ENCODE data around the gene EPB41L4B. TPM values are rescaled to one million over a fixed set of nuclear protein-coding genes. Genes with fewer than 3 reads are reported as not detected.
"Not testable (repeated sequence)": the region's sequence is repeated elsewhere in the genome, so short reads cannot be mapped to it uniquely, and the experiment has no call there.

Gene EPB41L4B
- total RNA-seq, 1 donor from 2014 or later, result 31.8 TPM

DNA sequence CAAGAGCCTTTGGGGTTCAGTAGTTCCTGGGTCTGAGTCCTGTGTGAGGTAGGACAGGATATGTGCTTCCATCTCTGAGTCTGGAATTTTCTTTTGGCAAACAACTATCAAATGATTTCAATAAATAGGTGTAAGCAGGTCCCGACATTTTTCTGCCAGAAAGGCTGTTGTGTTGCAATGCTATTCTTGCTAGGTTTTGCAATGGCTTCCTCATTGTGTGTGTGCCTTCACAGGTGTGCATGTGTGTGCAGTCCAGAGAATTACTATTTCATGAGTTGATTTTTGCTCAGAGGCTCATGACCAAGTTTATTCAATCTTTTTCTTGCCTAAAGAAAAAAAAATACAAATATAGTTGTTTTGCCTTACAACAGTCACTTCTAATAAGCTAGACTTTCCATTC lies 89.3 kb downstream of the EPB41L4B start:
- no peak for DNase-seq (ENCODE audit: low spot score)
- intact Hi-C loops (cut with DNase I), result no loop called here
- no peak for ATAC-seq

DNA sequence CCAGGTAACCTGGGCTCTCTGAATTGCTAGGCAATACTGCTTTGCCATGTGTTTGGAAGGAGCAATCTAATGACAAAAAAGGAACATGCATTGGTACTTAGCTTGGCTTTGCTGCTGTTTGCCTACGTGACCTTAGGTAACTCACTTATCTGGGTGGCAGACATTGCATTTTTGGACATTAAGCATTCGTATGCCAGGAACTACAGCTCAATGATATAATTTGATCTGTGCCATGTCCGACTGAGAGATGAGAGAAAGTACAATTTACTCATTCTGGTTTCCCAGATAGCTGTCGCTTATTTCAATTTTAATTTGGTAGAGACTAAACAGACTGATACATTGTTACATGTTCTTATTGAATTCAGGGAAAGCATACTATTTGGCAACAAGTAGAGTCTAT lies 90.6 kb downstream of the EPB41L4B start:
- ATAC-seq, result no peak
- intact Hi-C loops (cut with DNase I), result no loop called here
- no peak for DNase-seq (ENCODE audit: low spot score)

DNA sequence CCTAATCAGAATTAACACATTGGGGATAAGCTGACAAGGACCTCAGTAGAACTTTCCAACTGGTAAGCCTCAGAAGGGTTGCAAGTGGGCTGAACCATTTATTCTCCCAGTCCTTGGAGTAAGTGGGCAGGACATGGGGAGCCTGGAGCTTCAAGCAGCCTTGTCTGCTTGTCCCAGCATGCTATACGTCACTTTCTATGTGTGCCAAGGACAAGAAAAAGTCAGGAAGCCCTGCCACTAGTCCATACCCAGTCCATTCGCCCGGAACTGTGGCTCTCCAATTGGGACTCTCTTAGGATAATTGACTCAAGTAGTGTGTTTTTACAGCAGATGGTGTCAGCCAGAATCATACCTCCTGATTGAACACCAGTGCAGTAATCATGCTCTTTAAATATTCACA lies 91.2 kb downstream of the EPB41L4B start:
- ATAC-seq (no peak), DNase-seq (ENCODE audit: low spot score) (no peak)
- intact Hi-C loops (cut with DNase I), result no loop called here

DNA sequence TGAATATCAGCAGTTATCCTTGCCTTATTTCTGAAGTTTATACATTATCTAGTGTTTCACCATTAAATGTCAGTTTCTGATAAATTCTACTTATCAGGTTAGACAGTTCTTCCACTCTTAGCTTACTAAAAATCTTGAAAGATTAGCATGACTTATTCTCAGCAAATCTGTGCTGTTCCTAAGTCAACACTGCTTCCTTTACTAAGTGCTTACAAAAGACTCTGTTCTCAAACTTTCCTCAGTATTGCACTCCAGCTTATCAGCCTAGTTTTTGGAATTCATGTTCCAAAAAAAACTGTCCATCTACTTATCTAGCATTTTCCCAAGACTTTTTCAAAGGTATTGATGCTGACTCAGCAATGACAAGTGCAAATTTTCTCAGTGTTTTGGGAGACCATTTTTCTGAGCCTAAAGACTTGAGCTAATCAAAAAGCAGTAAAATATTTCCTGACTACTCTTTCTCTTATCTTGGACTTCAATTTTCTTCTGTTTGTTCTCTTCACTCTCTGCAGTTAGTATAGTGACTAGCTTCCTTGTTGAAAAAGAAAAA lies 92.7 kb downstream of the EPB41L4B start:
- ATAC-seq (no peak), DNase-seq (ENCODE audit: low spot score) (no peak)
- intact Hi-C loops (cut with DNase I), result no loop called here

DNA sequence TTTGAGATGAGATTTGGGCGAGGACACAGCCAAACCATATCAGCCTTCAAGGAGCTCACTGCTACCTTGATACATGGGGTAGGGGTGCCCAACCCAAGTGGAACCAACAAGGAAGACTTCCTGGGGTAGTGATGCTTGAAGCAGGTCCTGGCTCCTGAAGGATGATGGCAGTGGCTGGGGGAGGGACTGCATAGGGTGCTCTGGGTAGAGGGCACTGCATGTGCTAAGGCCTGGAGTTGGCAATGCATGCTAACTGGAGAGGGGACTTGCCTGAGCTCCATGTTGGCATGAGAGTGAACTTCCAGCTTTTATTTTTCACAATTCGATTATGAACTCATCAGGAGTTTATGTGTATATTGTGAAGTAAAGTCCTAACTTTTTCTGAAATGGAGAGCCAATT lies 95.2 kb downstream of the EPB41L4B start:
- DNase-seq (ENCODE audit: low spot score) (no peak), ATAC-seq (no peak)
- intact Hi-C loops (cut with DNase I), result no loop called here

DNA sequence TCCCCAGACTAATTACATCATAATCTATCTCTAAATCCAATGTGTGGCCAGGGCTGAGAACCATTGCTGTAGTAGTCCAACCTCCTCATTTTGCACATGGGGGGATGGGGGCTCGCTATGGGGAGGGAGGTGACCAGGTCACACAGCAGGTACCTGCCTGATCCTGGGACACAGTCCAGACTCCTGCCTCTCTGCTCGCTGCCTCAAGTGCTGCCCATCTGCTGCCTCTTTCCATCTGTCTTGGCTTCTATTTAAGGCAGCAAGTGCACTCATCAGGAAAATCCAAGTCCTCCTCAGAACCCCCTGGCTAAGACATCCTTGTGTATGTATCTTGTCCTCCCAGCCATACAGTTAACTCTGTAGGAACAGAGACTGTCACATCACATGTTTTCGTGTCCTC lies 96.1 kb downstream of the EPB41L4B start:
- ATAC-seq, result no peak
- DNase-seq (ENCODE audit: low spot score), result no peak
- intact Hi-C loops (cut with DNase I), result no loop called here

DNA sequence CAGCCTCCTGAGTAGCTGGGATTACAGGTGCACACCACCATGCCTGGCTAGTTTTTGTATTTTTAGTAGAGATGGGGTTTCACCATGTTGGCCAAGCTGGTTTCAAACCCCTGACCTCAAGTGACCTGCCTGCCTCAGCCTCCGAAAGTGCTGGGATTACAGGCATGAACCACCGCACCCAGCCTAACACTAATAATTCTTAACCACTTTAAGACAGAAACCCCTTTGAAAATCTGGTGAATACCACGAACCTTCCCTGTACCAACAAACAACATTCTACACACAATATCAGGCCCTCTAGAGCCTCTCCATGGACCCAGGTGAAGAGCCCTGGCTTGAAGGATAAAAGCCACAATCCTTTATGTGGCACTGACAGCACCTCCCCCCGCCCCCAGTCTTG lies 102.6 kb downstream of the EPB41L4B start:
- intact Hi-C loops (cut with DNase I); DNase-seq (ENCODE audit: low spot score); ATAC-seq: not testable (repeated sequence)

DNA sequence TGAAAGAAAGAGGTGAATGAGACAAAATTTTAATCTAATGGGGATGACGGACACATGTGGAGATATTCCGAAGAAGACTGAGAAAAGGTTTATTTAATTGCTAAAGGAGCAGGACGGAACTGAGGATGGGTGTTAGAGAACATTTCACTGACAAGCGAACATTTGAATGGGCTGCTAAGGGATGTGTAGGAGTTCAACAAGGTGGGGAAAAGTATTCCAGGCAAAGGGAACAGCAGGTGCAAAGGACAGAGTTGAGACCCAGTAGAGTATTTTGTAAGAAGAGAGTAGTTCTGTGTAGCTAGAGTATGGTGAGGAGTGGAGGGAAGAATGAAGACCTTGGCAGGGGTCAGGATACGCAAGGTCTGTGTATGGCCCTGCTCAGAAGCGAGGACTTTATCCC lies 106.4 kb downstream of the EPB41L4B start:
- no peak for DNase-seq (ENCODE audit: low spot score)
- ATAC-seq, result no peak
- intact Hi-C loops (cut with DNase I), result no loop called here

DNA sequence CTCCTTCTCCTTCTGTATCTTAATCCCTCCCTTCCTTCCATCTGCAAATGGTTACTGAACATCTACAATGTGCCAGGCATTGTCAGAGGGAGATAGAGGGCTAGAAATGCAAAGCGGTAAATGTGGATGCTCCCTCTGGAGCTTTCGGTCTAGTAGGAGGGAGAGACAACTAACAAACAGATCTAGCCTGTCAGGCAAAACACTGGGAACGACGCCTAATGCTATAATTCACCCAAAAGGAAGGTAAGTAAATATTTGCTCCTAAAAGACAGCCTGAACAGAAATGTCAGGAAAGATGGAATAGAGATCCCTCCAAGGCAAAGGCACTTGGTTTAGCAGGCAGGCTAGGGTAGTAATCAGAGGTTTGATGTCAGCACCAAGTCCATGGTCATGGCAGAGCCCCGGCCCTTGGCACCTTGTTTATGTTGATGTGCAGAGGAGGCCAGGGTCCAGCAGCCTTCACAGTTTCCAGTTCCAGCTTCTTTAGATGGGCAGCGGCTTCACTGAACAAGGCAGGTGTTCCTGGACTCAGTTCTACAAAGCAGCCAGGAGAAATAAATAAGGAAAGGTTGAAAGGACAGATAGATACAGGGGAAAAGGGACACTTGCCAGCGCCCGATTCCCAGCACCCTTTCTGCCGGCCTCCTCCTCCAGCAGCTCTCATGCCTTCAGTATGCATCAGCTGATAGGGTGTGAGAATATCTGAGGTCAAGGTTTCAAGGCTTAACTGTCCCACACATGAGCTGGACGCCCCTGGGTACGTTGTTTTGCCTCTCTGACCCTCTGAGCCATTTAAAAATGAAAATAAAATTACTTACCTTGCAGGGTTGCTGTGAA lies 107.4 kb downstream of the EPB41L4B start:
- no peak for DNase-seq (ENCODE audit: low spot score)
- ATAC-seq, result no peak
- intact Hi-C loops (cut with DNase I), result no loop called here

DNA sequence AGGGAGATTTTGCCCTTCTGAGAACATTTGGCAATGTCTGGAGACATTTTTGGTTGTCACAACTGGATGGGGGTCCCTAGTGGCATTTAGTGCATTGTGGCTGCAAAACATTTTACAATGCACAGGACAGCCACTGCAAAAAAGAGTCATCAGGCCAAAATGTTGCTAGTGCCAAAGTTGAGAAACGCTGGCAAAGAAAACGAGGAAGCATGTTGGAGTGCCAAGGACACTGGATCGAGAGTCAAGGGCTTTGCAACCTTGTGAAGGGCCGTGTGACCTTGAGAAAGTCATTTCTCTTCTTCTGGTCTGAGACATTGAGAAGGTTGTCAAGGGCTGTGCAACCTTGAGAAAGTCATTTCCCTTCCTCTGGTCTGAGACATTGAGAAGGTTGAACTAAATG lies 108.1 kb downstream of the EPB41L4B start:
- no peak for ATAC-seq
- intact Hi-C loops (cut with DNase I), result no loop called here

DNA sequence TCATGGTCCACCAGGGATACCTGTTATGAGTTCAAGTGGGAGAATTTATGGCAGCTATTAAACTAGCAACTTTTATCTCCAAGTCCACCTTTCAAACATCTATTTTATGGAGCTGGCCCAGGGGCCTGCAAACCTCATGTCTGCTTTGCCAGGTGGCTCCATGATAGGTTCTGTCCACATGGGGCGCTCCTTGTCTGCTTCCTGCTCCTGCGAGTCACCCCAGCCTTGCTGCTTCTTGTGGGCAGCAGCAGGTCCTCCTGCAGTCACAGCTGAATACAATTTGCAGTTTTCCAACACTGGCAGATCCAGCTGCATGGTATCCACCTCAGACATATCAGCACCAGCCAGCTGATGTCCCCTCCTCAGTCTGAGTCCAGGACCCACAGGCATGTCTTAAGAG lies 114.2 kb downstream of the EPB41L4B start:
- DNase-seq (ENCODE audit: low spot score), result no peak
- intact Hi-C loops (cut with DNase I), result no loop called here
- no peak for ATAC-seq

More for the DNA sequence above, 108.1 kb downstream of the EPB41L4B start:
- DNase-seq (ENCODE audit: low spot score), result no peak

DNA sequence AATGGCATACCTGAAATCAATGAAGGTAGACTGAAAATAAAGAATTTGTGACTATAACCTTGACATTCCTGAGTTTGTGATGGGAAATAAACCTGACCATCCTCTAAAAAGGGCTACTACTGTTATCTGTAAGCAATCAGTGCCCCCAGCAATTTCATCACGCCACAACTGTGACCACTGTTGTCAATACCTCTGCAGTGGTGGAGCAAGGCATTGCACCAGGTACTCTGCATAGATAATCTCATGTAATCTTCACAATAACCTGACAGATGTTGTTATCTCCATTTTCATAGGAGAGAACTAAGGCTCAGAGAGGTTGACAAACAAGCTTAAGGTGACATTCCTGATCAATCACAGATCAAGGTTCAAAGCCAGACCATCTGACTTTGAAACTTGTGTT lies 115.3 kb downstream of the EPB41L4B start:
- no peak for ATAC-seq
- intact Hi-C loops (cut with DNase I), result no loop called here

DNA sequence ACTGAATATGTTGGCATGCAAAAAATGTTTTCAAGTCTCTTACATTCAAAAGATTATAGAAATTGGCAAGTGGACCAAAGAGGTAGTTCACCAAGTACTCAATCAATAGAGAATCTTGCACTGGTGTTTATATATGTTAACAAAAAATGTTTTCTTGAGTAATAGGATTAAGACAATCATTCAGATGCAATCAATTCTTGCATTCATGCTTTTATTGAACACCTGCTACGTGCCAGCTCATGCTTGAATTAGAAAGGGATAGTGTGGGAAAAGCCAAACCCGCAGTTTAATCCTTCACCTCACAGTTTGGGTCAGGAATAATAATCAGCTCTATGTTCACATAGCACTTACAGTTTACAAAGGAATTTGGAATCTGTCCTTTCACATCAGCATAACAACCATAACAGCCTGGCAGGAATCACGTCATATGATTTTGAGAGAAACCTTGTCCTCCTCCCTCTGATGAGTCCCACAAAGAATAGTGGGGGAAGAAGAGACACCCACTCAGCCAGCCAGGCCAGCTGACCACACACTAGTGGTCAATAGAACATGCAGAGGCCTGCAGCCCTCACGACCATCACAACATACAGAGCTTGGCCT lies 117.0 kb downstream of the EPB41L4B start:
- DNase-seq (ENCODE audit: low spot score) (no peak), ATAC-seq (no peak)
- intact Hi-C loops (cut with DNase I), result no loop called here

More for the DNA sequence above, 115.3 kb downstream of the EPB41L4B start:
- no peak for DNase-seq (ENCODE audit: low spot score)

DNA sequence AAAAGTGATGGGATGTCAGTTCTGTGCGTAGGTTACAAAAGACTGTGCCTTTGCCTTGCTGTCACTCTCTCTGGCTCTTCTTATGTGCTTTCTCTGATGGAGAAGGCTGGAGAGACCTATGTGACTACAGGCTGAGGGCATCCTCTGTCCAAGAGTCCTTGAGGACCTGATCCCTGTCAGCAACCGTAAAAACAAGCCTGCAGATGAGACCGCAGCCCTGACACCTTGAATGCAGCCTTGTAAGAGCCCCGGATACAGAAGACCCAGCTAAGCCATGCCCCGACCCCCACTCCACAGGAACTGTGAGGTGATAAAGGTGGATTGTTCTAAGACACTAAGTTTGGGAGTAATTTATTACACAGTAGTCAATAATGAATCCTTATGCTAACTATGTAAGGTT lies 121.2 kb downstream of the EPB41L4B start:
- DNase-seq (ENCODE audit: low spot score) (no peak), ATAC-seq (no peak)
- intact Hi-C loops (cut with DNase I), result no loop called here

DNA sequence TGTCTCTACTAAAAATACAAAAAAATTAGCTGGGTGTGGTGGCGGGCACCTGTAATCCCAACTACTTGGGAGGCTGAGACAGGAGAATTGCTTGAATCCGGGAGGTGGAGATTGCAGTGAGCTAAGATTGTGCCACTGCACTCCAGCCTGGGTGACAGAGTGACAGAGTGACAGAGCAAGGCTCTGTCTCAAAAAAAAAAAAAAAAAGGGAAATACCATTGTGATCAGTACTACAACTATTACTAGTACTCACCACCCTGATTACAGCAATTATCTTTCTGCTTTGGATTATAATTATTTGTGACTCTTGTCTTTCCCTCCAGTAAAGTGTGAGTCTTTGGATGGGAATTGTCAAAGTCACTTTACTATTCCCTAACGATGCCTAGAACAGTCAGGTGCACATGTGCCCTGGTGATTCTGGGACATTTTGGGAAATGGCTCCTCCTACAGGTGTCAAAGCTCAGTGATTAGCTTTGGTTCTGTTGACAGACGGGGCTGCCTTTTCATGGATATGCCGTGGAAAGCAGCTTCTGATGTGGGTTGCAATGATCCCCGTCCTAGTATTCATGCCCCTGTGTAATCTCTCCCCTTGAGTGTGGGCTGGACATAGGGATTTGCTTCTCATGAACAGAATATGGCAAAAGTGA lies 122.0 kb downstream of the EPB41L4B start:
- ATAC-seq, result no peak
- no peak for DNase-seq (ENCODE audit: low spot score)
- intact Hi-C loops (cut with DNase I), result no loop called here

DNA sequence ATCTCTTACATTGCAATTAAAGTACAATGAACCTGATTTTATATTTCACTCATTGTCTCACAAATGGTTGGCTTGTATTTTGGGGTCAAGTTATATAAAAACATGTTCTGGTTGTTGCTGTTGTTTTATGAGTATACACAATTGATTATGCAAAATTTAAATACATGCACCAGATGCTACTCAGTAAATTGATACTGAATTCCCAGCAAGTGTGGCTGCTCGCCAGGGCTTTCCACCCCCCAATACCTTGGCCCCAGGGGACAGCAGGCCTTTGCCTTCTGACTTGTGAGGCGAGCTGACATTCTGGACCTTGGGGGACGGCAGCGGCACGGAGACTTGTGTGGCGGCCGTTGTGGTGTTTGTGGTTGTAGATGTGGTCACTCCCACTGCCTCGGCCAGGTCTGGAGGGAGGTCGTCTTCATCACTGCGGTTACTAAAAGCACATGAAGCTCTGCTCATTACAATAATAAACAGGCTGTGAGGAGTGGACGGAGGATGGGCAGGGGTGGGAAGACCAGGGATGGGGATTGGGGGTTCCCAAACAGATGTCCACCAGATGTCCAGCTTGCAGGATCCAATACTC lies 126.8 kb downstream of the EPB41L4B start:
- DNase-seq (ENCODE audit: low spot score), result no peak
- intact Hi-C loops (cut with DNase I), result no loop called here
- ATAC-seq, result peak; percentile 42

DNA sequence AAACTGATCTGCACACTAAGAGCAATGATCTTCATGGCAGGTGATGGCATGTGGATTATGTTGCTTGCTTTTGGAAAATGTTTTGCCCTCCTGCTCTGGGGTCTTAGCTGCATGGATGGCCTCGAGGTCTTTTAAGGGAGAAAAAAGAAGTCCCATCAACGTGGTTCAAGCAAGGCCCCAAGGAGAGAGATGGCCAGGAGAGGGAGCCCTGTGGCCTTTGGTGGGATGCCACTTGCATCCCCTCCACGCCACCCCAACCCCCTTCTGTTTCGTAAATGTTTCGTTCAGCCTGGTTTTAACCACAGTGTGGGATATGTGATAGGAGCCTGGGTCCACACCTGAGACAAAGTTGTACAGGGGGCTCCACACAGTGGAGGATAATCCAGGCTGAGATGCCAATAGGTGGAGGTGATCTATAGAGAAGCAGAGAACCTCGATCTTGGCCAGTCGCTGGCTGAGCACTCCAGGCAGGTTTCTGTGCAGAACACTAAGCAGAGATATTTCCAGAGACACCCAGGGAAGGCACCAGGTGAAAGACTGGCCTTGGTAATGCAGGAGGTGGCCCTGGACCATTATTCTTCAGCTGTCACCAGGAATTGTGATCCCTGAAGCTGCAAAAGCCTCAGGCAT lies 128.0 kb downstream of the EPB41L4B start:
- ATAC-seq, result no peak
- intact Hi-C loops (cut with DNase I), result no loop called here
- DNase-seq (ENCODE audit: low spot score), result no peak

DNA sequence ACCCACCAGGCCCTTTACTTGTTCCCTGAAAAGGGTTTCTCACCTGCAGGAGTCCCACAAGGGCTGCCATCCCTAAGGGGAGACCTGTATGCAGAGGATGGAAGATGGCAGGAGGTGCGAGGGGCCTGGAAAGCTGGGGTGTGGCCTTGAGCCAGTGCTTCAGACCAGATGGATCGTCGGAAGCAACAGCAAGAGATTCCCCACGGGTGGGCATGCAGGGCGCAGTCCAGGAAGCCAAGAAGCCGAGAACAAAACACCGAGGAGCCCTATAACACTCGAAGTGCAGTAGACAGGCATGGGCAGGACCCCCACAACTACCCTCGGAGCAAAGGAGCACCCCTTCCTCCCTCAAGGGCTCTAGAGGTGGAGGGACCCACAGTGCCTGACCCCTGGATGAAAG lies 129.1 kb downstream of the EPB41L4B start:
- DNase-seq (ENCODE audit: low spot score), result no peak
- intact Hi-C loops (cut with DNase I), result no loop called here
- no peak for ATAC-seq

DNA sequence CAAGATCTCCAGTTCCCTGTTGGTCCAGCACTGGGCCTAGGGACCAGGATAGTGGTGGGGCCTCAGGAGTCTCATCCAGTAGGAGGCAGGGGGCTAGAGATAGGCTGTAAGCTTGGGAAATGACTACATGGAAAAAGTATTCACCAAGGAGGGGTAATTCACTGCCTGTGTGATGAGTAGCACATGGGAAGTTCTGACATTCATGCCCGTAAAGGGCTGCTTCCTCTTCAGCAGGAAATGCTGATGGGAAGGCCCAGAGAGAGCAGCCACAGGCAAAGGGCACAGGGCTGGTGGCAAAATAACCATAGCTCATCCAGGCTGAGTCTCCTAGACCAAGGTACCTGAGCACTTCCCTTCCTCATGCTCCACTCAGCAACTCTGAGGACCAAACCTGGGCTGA lies 130.7 kb downstream of the EPB41L4B start:
- no peak for ATAC-seq
- no peak for DNase-seq (ENCODE audit: low spot score)
- intact Hi-C loops (cut with DNase I), result no loop called here

Data from sciatic nerve (tissue), 2 donors.